IMR-90 (cell line): Measurements from ENCODE around the gene MRPL50. TPM values are rescaled to one million over a fixed set of nuclear protein-coding genes. Genes with fewer than 3 reads are reported as not detected.

Experiments
- ATAC-seq: fragments of 200-7000 bp; cut with Tn5 transposase; 2 replicates; pipeline ENCODE4 v1.9.1; 2020; ENCODE audit warnings: low read depth, mild to moderate bottlenecking, moderate library complexity
- BruUV-seq: library from RNA; stranded (reverse); fragments of 400-500 nt; replicated peaks from 2 replicates; lab custom pipeline; 2021; lab: Mats Ljungman, UMichigan
- CTCF ChIA-PET: fragments of 300-600 bp; formaldehyde crosslinking; extraction: SDS; loops from one replicate; lab custom pipeline; 2021; ENCODE audit warnings: antibody characterized with exemption; lab: Yijun Ruan, JAX
- POLR2A ChIA-PET: fragments of 300-600 bp; sonication (Branson Sonifier 250); formaldehyde crosslinking; loops from one replicate; lab custom pipeline; 2022; ENCODE audit warnings: antibody characterized with exemption; ENCODE audit not compliant: unreplicated experiment; lab: Charles Lee
- DNase-seq: peaks from one replicate; pipeline ENCODE4 v3.0.0; 2013
- H2AFZ ChIP-seq: replicated peaks from 2 replicates; pipeline ENCODE3; 2013; ENCODE audit warnings: low read length, mild to moderate bottlenecking; ENCODE audit not compliant: poor library complexity
- H2AK5ac ChIP-seq: 2 replicates; pipeline ENCODE4 v1.6.1; 2013; ENCODE audit warnings: low read depth, low read length, inconsistent platforms
- H2AK9ac ChIP-seq: replicated peaks from 2 replicates; pipeline ENCODE3; 2013; ENCODE audit warnings: mild to moderate bottlenecking, low read depth, low read length, moderate library complexity; ENCODE audit not compliant: poor library complexity
- H2BK120ac ChIP-seq: 2 replicates; pipeline ENCODE4 v1.6.1; 2013; ENCODE audit warnings: low read depth, low read length, inconsistent platforms
- H2BK15ac ChIP-seq: 3 replicates; pipeline ENCODE4 v1.6.1; 2013; ENCODE audit warnings: low read depth, low read length, inconsistent platforms
- H2BK20ac ChIP-seq: 2 replicates; pipeline ENCODE4 v1.6.1; 2013; ENCODE audit warnings: low read depth, mild to moderate bottlenecking, inconsistent platforms, low read length, moderate library complexity
- H2BK5ac ChIP-seq: 2 replicates; pipeline ENCODE4 v1.6.1; 2013; ENCODE audit warnings: mild to moderate bottlenecking, low read depth, low read length, inconsistent platforms; ENCODE audit not compliant: poor library complexity, severe bottlenecking
- H3K14ac ChIP-seq: replicated peaks from 2 replicates; pipeline ENCODE4 v1.6.1; 2013; ENCODE audit warnings: low read depth, low read length, inconsistent platforms
- H3K18ac ChIP-seq: 2 replicates; pipeline ENCODE4 v1.6.1; 2013; ENCODE audit warnings: low read depth, low read length, control low read depth
- H3K23ac ChIP-seq: 2 replicates; pipeline ENCODE4 v1.6.1; 2013; ENCODE audit warnings: low read depth, low read length, inconsistent platforms
- H3K27ac ChIP-seq: 2 replicates; pipeline ENCODE4 v1.5.1; 2013; ENCODE audit warnings: mild to moderate bottlenecking, control low read depth, low read length; ENCODE audit not compliant: insufficient read depth
- H3K27me3 ChIP-seq: 2 replicates; pipeline ENCODE4 v1.6.1; 2013; ENCODE audit warnings: low read length; ENCODE audit not compliant: control insufficient read depth, insufficient read depth
- H3K36me3 ChIP-seq: 2 replicates; pipeline ENCODE4 v1.6.1; 2013; ENCODE audit warnings: low read length, mixed read lengths; ENCODE audit not compliant: control insufficient read depth, insufficient read depth
- H3K4ac ChIP-seq: 2 replicates; pipeline ENCODE4 v1.6.1; 2013; ENCODE audit warnings: low read depth, low read length, inconsistent platforms
- H3K4me1 ChIP-seq: 2 replicates; pipeline ENCODE4 v1.6.1; 2013; ENCODE audit warnings: low read length, mixed read lengths; ENCODE audit not compliant: control insufficient read depth, insufficient read depth
- H3K4me2 ChIP-seq: 2 replicates; pipeline ENCODE4 v1.6.1; 2013; ENCODE audit warnings: low read depth, mild to moderate bottlenecking, control low read depth, low read length, moderate library complexity
- H3K4me3 ChIP-seq: 2 replicates; pipeline ENCODE4 v1.5.1; 2013; ENCODE audit warnings: low read depth, mild to moderate bottlenecking, control low read depth, low read length, moderate library complexity; ENCODE audit not compliant: insufficient read depth
- H3K56ac ChIP-seq: 2 replicates; pipeline ENCODE4 v1.6.1; 2013; ENCODE audit warnings: low read length, inconsistent platforms; ENCODE audit not compliant: insufficient read depth; ENCODE audit errors: extremely low read depth
- H3K79me1 ChIP-seq, 2 experiments: 2 replicates each; pipeline ENCODE4 v1.6.1; 2013; ENCODE audit warnings: low read length in 2 of 2, inconsistent platforms in 1 of 2, low read depth in 1 of 2
- H3K9ac ChIP-seq: 2 replicates; pipeline ENCODE4 v1.6.1; 2013; ENCODE audit warnings: low read depth, low read length, control low read depth
- H3K9me1 ChIP-seq: 2 replicates; pipeline ENCODE4 v1.6.1; 2013; ENCODE audit warnings: low read length, inconsistent platforms; ENCODE audit not compliant: insufficient read depth
- H3K9me3 ChIP-seq: 2 replicates; pipeline ENCODE4 v1.6.1; 2013; ENCODE audit warnings: low read length; ENCODE audit not compliant: control insufficient read depth, insufficient read depth
- H4K20me1 ChIP-seq: 2 replicates; pipeline ENCODE4 v1.6.1; 2013; ENCODE audit warnings: low read length, inconsistent platforms; ENCODE audit not compliant: insufficient read depth
- H4K5ac ChIP-seq: 2 replicates; pipeline ENCODE4 v1.6.1; 2013; ENCODE audit warnings: mild to moderate bottlenecking, low read depth, low read length, control low read depth
- H4K8ac ChIP-seq, 2 experiments: 2 replicates each; pipeline ENCODE4 v1.6.1; 2013; ENCODE audit warnings: low read depth in 2 of 2, low read length in 2 of 2, control low read depth in 1 of 2, inconsistent platforms in 1 of 2
- H4K91ac ChIP-seq: 2 replicates; pipeline ENCODE4 v1.6.1; 2013; ENCODE audit warnings: low read depth, low read length, inconsistent platforms; ENCODE audit not compliant: insufficient read depth
- BHLHE40 ChIP-seq: fragments of 150-350 bp; IDR thresholded peaks from 2 replicates; pipeline ENCODE4 v1.6.1; 2016; ENCODE audit warnings: mild to moderate bottlenecking, low read depth, low read length
- MAFK ChIP-seq: IDR thresholded peaks from 2 replicates; pipeline ENCODE4 v1.6.1; 2012; ENCODE audit warnings: low read depth, low read length, improper control_type of control experiment
- MXI1 ChIP-seq: IDR thresholded peaks from 2 replicates; pipeline ENCODE4 v1.6.1; 2012; ENCODE audit warnings: low read depth, mild to moderate bottlenecking, low read length, moderate library complexity, borderline replicate concordance
- POLR2A ChIP-seq: IDR thresholded peaks from 2 replicates; pipeline ENCODE4 v1.6.1; 2012; ENCODE audit warnings: mild to moderate bottlenecking, low read depth, low read length
- RAD21 ChIP-seq: IDR thresholded peaks from 2 replicates; pipeline ENCODE4 v1.6.1; 2012; ENCODE audit warnings: low read length, improper control_type of control experiment
- RCOR1 ChIP-seq: IDR thresholded peaks from 2 replicates; pipeline ENCODE4 v1.6.1; 2012; ENCODE audit warnings: mild to moderate bottlenecking, low read length, improper control_type of control experiment; ENCODE audit not compliant: insufficient replicate concordance
- SMC3 ChIP-seq: fragments of 150-350 bp; IDR thresholded peaks from 2 replicates; pipeline ENCODE4 v1.6.1; 2016; ENCODE audit warnings: low read depth, mild to moderate bottlenecking, antibody characterized with exemption, low read length, moderate library complexity
- WGBS, 2 experiments: methylation state at CpG; one replicate each; pipeline versions ENCODE4 v1.1.5 to v1.1.7; 2013; ENCODE audit warnings: missing lambda C conversion rate in 2 of 2; ENCODE audit not compliant: insufficient read length in 1 of 2; ENCODE audit errors: extremely low coverage in 2 of 2; 5-methylcytosine and 5-hydroxymethylcytosine counted together
- dilution Hi-C: fragments of 300-500 bp; cut with HindIII; formaldehyde crosslinking; loops from one replicate; pipeline ENCODE4 v1.14.3; 2018; ENCODE audit warnings: low sequenced_read_pairs; ENCODE audit not compliant: unreplicated experiment
- in situ Hi-C: fragments of 300-500 bp; cut with MboI; formaldehyde crosslinking; loops from 3 replicates; pipeline ENCODE4 v1.14.3; 2019; ENCODE audit warnings: low sequenced_read_pairs, inconsistent platforms, mixed read lengths
- intact Hi-C: fragments of 100-400 bp; cut with micrococcal nuclease; formaldehyde crosslinking; loops from 2 replicates; pipeline ENCODE4 v1.10.0; 2022
- polyA plus RNA-seq, 3 experiments: library from polyadenylated mRNA; depleted of rRNA; stranded (reverse); fragments of >200 nt; gene quantifications; 2 replicates each; pipeline ENCODE4 v1.2.3, GENCODE V29; 2012; ENCODE audit warnings: low replicate concordance in 1 of 3
- total RNA-seq: library from RNA; depleted of rRNA; stranded (reverse); fragments of >200 nt; gene quantifications from 2 replicates; pipeline ENCODE4 v1.2.3, GENCODE V29; 2012
- TF ChIP-seq, protein P1 (sequence below): conservative IDR thresholded peaks from 2 replicates; pipeline ENCODE4 v1.5.1; 2012; ENCODE audit warnings: mild to moderate bottlenecking, low read depth, low read length, improper control_type of control experiment
- TF ChIP-seq, protein P2 (sequence below): fragments of 150-350 bp; IDR thresholded peaks from 2 replicates; pipeline ENCODE4 v1.6.1; 2017; ENCODE audit warnings: mild to moderate bottlenecking, antibody characterized with exemption, low read length, low read depth

MRPL50 gene
- total and polyA plus RNA-seq, 2 of the 4 experiments (the other 2 are of a cell fraction), result 7.5 to 8.6 TPM

DNA sequence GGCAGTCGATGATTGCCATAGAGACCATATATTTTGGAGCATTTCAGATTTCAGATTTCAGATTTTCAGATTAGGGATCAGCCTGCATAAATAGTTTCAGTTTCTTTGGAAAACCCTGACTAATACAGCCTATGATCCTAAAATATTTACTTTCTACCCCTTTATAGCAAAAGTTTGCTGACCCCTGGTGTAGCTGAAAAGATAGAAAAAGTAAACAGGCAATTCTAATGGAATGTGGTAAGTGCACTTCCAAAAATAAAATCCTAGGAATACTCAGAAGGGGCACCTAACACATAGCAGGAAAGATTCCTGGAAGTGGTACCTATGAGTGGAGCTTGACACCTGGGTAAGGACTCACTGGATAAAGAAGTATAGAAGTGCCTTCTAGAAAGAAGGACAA lies 48.1 kb downstream of the MRPL50 start:
- Histone ChIP-seq H4K20me1 (no peaks in the 10 kb centered on the region), H4K8ac (no peak overlapping the region), H2BK5ac (no peak overlapping the region), H2BK20ac (no peak overlapping the region), H3K9me1 (no peaks in the 10 kb centered on the region), H3K18ac (no peak overlapping the region), H3K23ac (no peak overlapping the region), H4K91ac (no peak overlapping the region), H2AFZ (no peak overlapping the region), H4K5ac (no peak overlapping the region), H3K27ac (no peak overlapping the region), H3K56ac (no peak overlapping the region), H2AK9ac (no peak overlapping the region), H3K14ac (no peak overlapping the region), H3K36me3 (no peaks in the 10 kb centered on the region), H2BK15ac (no peak overlapping the region), H3K4me3 (no peak overlapping the region), H3K9me3 (no peaks in the 10 kb centered on the region), H3K9ac (no peak overlapping the region), H3K4me2 (no peak overlapping the region), H3K79me1 (no peaks in the 10 kb centered on the region), H3K4ac (no peak overlapping the region), H3K27me3 (no peaks in the 10 kb centered on the region; the same call in 1 of the 2 replicates), H2AK5ac (no peak overlapping the region), H3K4me1 (no peaks in the 10 kb centered on the region), H2BK120ac (no peak overlapping the region)
- TF ChIP-seq MAFK (no peak), SMC3 (no peak), RAD21 (no peak), RCOR1 (no peak), BHLHE40 (no peak), POLR2A (no peak), MXI1 (no peak)
- TF ChIP-seq, protein P1, sequence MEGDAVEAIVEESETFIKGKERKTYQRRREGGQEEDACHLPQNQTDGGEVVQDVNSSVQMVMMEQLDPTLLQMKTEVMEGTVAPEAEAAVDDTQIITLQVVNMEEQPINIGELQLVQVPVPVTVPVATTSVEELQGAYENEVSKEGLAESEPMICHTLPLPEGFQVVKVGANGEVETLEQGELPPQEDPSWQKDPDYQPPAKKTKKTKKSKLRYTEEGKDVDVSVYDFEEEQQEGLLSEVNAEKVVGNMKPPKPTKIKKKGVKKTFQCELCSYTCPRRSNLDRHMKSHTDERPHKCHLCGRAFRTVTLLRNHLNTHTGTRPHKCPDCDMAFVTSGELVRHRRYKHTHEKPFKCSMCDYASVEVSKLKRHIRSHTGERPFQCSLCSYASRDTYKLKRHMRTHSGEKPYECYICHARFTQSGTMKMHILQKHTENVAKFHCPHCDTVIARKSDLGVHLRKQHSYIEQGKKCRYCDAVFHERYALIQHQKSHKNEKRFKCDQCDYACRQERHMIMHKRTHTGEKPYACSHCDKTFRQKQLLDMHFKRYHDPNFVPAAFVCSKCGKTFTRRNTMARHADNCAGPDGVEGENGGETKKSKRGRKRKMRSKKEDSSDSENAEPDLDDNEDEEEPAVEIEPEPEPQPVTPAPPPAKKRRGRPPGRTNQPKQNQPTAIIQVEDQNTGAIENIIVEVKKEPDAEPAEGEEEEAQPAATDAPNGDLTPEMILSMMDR, result no peak
- TF ChIP-seq, protein P2, sequence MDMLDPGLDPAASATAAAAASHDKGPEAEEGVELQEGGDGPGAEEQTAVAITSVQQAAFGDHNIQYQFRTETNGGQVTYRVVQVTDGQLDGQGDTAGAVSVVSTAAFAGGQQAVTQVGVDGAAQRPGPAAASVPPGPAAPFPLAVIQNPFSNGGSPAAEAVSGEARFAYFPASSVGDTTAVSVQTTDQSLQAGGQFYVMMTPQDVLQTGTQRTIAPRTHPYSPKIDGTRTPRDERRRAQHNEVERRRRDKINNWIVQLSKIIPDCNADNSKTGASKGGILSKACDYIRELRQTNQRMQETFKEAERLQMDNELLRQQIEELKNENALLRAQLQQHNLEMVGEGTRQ, result no peak
- in situ Hi-C loops, result no loop called here
- BruUV-seq, result no TSS peak
- no peak for DNase-seq
- no peak for ATAC-seq
- ChIA-PET CTCF (no interaction called here), POLR2A (no interaction called here)
- dilution Hi-C loops, result no loop called here
- intact Hi-C loops, result no loop called here
- WGBS, 2 experiments, result no CpG with 5 or more reads among the region's 1 CpG
